Right lobe of liver (tissue), 4 donors: ENCODE results near the gene MEIS2.

ENCODE experiments used
- POLR2A ChIP-seq: fragments of 450-650 bp; IDR thresholded peaks from one replicate; pipeline ENCODE4 v1.6.1; 2017; ENCODE audit warnings: antibody characterized with exemption, mild to moderate bottlenecking
- TF ChIP-seq, protein P1 (sequence below), 4 donors: fragments of 200-600 bp in 3 of 4; fragments of 450-650 bp in 1 of 4; IDR thresholded peaks; one replicate each; pipeline versions ENCODE4 v1.5.1 to v1.8.0; 2016 to 2022; ENCODE audit warnings: antibody characterized with exemption in 4 of 4, mild to moderate bottlenecking in 2 of 4
- donor health status: DM: no; HTN: no; CAD: no.
- donor health status: DM: no; HTN: no; CAD: no.
- donor health status: DM: no; HTN: yes; CAD: no.

DNA sequence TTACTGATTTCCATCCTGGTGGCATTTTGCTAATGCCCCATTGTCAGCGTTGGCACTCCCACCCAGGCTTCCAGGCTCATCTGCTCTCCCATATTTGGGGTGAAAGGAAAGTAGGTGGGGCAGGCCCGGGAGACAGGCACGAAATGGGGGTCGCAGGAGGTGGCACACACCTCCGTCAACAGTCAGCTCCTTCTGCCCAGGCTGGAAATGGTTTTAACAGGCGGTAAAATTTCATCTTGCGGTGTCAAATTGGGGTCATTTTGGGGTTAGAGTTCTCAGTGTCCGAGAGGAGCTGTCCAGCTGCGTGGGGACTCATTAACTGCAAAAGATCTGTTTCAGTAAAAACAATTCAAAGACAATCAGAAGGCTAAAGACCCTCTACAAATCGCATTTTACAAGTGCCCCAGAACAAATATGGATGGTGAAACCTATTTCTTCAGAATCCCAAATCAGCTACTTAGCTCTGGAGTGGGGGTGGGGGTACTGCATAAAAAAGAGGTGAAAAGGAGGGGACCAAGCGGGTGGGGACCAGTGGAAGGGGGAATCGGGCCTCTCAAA lies 4.2 kb upstream of the MEIS2 start:
- TF ChIP-seq, protein P1, sequence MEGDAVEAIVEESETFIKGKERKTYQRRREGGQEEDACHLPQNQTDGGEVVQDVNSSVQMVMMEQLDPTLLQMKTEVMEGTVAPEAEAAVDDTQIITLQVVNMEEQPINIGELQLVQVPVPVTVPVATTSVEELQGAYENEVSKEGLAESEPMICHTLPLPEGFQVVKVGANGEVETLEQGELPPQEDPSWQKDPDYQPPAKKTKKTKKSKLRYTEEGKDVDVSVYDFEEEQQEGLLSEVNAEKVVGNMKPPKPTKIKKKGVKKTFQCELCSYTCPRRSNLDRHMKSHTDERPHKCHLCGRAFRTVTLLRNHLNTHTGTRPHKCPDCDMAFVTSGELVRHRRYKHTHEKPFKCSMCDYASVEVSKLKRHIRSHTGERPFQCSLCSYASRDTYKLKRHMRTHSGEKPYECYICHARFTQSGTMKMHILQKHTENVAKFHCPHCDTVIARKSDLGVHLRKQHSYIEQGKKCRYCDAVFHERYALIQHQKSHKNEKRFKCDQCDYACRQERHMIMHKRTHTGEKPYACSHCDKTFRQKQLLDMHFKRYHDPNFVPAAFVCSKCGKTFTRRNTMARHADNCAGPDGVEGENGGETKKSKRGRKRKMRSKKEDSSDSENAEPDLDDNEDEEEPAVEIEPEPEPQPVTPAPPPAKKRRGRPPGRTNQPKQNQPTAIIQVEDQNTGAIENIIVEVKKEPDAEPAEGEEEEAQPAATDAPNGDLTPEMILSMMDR (IDR thresholded peaks at IDR 0.05), result no peak
- TF ChIP-seq POLR2A, result no peak
